ENCODE measurements around the gene PDS5A.
A peak's percentile ranks its signal among the peaks of the same experiment; 100 is the strongest.
"Not testable (repeated sequence)": the region's sequence is repeated elsewhere in the genome, so short reads cannot be mapped to it uniquely, and the experiment has no call there.

The PDS5A gene

DNA sequence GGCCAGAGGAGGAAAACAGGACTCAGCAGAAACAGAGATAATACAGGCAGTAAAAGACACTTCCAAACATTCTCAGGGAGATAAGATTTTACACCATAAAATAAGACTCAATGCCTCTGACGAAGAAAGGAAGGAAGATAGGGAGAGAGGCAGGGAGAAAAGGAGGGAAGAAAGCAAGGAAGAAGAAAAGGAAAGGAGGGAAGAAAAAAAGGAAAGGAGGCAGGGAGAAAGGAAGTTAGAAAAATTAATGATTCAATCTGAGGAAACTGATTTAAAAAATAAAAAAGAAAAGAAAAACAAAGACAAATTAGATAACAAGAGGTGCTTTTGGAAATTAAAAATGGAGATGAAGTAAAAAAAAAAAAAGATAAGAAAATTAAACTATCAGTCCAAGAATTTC lies 72.1 kb downstream of the PDS5A start:
- DNase-seq: no peak

GRCh38 chr4:39905019-39905418 lies 72.7 kb downstream of the PDS5A start:
- not testable (repeated sequence) for DNase-seq

DNA sequence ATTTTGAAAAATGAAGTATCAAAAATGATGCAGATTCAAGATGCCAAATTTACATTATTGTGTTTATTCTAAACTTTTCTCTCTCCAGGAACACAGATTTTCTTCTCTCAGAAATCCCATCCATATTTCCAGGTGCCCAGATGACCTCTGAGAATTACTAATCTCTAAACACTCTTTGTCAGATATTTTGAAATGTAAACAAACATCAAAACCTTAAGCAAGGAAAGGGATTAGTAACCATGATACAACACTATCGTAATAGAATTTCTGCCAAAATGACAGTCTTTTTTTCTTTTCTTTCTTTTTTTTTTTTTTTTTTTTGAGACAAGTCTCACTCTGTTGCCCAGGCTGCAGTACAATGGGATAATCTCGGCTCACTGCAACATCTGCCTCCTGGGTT lies 76.7 kb downstream of the PDS5A start:
- no peak for DNase-seq

DNA sequence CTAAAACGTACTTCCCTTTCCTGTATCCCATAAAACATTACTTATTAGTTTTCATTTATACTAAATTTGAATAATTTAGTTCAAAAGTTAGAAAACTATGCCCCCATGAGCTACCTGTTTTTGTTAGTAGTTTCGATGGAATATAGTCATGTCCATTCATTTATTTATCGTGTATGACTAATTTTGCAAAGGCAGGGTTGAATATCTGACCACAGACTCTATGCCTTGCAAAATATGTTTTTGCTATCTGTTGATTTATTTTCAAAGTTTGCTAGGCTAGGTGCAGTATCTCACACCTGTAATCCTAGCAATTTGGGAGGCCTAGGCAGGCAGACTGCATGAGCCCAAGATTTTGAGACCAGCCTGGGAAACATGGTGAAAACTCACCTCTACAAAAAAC lies 78.4 kb downstream of the PDS5A start:
- no peak for DNase-seq

- DNase-seq: no peak
These were observed 79.7 kb downstream of the PDS5A start for GRCh38 chr4:39898015-39898414.

DNA sequence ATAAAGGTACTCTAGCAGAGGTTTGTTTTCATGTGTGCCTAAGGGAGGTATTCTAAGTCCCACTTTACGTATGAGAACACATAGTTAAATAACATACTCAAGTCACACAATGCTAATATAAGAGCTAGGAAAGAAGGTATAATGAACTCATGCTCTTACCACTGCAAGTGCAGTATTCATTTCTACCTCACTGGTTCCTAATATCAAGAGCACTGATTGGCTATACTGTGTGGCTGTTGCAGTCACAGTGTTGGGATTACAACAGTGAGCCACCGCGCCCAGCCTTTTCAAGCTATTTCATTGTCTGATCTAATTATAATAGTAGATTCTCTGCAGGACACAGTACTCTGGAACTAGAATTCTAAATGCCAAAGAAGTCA lies 84.0 kb downstream of the PDS5A start:
- no peak for DNase-seq

GRCh38 chr4:39892988-39893692 lies 84.6 kb downstream of the PDS5A start:
- no peak for DNase-seq

DNA sequence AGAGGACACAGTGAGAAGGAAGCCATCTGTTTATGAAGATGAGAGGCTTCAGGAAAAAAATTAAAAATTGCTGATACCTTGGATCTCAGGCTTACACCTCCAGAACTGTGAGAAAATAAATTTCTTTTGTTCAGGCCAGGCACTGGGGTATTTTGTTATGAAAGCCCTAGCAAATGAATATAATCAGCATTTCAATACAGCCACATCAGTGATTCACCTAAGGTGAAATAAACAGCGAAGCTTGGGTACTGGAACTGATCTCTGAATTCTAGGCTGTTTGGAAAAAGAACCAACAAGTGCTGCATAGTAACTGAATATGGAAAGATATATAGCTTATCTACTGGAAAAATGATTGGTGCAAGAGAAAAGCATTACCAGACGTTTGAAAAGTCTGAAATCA lies 88.5 kb downstream of the PDS5A start:
- DNase-seq: no peak

DNA sequence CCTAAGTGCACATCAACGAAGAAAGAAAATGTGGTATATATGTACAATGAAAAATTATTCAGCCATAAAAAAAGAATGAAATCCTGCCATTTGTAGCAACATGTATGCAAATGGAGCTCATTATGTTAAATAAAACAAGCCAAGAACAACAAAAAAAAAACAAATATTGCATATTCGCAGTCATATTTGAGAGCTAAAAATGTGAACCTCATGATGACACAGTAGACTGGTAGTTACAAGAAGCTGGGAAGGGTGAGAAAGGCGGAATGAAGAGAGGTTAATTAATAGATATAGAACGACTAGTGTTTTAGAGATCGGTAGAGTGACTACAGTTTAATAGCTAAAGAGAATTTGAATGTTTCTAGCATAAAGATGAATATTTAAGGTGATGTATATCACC lies 89.2 kb downstream of the PDS5A start:
- DNase-seq: no peak

- DNase-seq: no peak
These were observed 94.1 kb downstream of the PDS5A start for GRCh38 chr4:39883646-39884045.

DNA sequence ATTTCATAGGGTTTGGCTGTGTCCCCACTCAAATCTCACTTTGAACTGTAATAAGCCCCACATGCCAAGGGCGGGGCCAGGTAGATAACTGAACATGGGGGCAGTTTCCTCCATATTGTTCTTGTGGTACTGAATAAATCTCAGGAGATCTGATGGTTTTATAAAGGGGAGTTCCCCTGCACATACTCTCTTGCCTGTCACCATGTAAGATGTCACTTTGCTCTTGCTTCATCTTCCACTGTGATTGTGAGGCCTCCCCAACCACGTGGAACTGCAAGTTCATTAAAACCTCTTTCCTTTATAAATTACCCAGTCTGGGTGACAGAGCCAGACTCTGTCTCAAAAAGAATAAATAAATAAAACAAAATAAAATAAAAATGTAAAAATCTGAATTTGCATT lies 95.9 kb downstream of the PDS5A start:
- DNase-seq: no peak

GRCh38 chr4:39877971-39878370 lies 99.7 kb downstream of the PDS5A start:
- DNase-seq: no peak

- peak in 1 of 5 donors; percentile 44 for DNase-seq
These were observed 103.9 kb downstream of the PDS5A start for GRCh38 chr4:39873823-39874222.

- no peak for DNase-seq
These were observed 112.4 kb downstream of the PDS5A start for GRCh38 chr4:39865280-39865679.

DNA sequence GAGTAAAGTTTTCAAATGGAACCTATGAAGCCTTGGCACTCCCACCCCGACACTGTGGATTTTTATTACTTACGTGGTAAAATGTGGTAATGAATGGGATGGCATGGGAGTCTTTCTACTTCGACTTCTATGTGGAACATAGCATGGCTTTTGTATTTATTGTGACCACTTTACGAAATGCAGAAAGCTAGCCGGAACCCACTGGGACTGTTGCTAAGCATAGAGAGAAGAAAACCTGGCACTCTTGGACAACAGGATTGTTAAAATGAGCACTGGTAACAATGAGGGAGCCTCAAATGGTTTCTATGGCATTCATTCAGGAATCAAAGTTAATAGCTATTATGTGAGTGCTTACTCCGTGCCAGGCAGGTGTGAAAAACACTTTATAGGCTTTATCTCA lies 113.3 kb downstream of the PDS5A start:
- no peak for DNase-seq

DNA sequence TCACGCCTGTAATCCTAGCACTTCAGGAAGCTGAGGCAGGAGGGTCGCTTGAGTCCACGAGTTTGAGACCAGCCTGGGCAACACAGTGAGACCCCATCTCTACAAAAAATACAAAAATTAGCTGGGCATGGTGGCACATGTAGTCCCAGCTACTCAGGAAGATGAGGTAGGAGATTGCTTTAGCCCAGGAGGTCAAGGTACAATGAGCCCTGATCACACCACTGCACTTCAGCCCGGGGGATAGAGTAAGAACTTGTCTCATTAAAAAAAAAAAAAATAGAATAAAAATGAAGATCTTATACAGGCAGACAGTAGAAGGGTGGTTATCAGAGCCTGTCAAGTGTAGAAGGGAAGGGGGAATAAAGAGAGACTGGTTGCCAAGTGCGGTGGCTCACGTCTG lies 116.9 kb downstream of the PDS5A start:
- no peak for DNase-seq

GRCh38 chr4:39855909-39856512 lies 121.7 kb downstream of the PDS5A start:
- no peak for DNase-seq

DNA sequence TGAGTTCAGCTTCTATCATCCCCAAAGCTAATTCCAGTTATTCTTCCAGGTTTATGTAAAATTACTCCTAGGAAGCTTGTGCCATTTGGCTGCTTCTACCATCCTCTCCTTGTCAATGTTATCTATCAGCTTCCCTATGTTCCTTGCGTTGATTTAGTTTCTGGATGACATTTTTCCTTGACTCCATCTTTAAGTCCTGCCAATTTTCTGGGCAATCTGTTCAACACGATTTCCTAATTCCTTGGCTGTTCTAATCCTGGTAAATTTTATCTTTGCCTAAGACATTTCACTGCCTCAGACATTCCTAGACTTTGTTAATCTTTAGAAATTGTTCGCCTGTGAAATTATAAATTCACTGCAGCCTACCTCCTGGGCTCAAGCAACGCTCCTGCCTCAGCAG lies 125.1 kb downstream of the PDS5A start:
- no peak for DNase-seq

GRCh38 chr4:39850727-39851126 lies 127.0 kb downstream of the PDS5A start:
- no peak for DNase-seq

- no peak for DNase-seq
These were observed 131.0 kb downstream of the PDS5A start for GRCh38 chr4:39846705-39847104.

DNA sequence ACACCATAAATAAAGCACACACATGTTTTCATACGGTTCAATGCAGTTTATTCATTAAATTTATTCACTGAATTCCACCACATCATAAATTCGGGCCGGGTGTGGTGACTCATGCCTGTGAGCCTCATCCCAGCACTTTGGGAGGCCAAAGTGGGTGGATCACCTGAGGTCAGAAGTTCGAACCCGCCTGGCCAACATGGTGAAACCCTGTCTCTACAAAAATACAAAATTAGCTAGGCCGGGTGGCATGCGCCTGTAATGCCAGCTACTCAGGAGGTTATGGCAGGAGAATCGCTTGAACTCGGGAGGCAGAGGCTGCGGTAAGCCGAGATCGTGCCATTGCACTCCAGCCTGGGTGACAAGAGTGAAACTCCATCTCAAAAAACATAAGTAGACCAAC lies 131.6 kb downstream of the PDS5A start:
- no peak for DNase-seq

GRCh38 chr4:39841894-39842293 lies 135.8 kb downstream of the PDS5A start:
- DNase-seq: no peak

- not testable (repeated sequence) for DNase-seq
These were observed 137.2 kb downstream of the PDS5A start for GRCh38 chr4:39840516-39840915.

- DNase-seq: no peak
These were observed 137.7 kb downstream of the PDS5A start for GRCh38 chr4:39840027-39840426.

DNA sequence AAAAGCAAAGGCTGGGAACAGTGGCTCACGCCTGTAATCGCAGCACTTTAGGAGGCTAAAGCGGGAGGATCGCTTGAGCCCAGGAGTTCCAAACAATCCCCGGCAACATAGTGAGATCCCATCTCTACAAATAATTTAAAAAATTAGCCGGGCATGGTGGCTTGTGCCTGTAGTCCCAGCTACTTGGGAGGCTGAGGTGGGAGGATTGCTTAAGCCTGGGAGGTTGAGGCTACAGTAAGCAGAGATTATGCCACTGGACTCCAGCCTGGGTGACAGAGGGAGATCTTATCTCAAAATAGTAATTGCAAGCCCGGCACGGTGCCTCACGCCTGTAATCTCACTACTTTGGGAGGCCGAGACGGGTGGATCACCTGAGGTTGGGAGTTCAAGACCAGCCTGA lies 139.3 kb downstream of the PDS5A start:
- DNase-seq: not testable (repeated sequence)

Data from T-helper 1 cell (primary cell).